H9 (cell line): Measurements from ENCODE around the gene NEK4. TPM values are rescaled to one million over a fixed set of nuclear protein-coding genes. Genes with fewer than 3 reads are reported as not detected.

Source experiments
- DNase-seq: peaks from one replicate; pipeline ENCODE4 v3.0.0-alpha.2; 2017
- H2AFZ ChIP-seq: one replicate; pipeline ENCODE4 v1.6.1; 2013; ENCODE audit warnings: mild to moderate bottlenecking, low read length, control low read depth, moderate library complexity
- H2AK5ac ChIP-seq: 2 replicates; pipeline ENCODE4 v1.6.1; 2013; ENCODE audit warnings: low read length, control low read depth, mixed read lengths; ENCODE audit not compliant: insufficient read length
- H2BK120ac ChIP-seq: one replicate; pipeline ENCODE4 v1.6.1; 2013; ENCODE audit warnings: low read depth, mild to moderate bottlenecking, low read length, control low read depth, inconsistent platforms; ENCODE audit not compliant: poor library complexity, severe bottlenecking
- H2BK12ac ChIP-seq: 2 replicates; pipeline ENCODE4 v1.6.1; 2013; ENCODE audit warnings: low read length, control low read depth, mixed read lengths, low read depth; ENCODE audit not compliant: insufficient read length
- H2BK15ac ChIP-seq: 2 replicates; pipeline ENCODE4 v1.6.1; 2013; ENCODE audit warnings: low read depth, low read length, control low read depth
- H2BK20ac ChIP-seq: one replicate; pipeline ENCODE4 v1.6.1; 2013; ENCODE audit warnings: low read depth, mild to moderate bottlenecking, low read length, control low read depth, inconsistent platforms; ENCODE audit not compliant: poor library complexity, severe bottlenecking
- H2BK5ac ChIP-seq: 2 replicates; pipeline ENCODE4 v1.6.1; 2013; ENCODE audit warnings: low read length, control low read depth, mixed read lengths; ENCODE audit not compliant: insufficient read length
- H3K14ac ChIP-seq: 2 replicates; pipeline ENCODE4 v1.6.1; 2013; ENCODE audit warnings: low read length, control low read depth; ENCODE audit not compliant: insufficient read depth
- H3K18ac ChIP-seq: 2 replicates; pipeline ENCODE4 v1.6.1; 2013; ENCODE audit warnings: low read depth, mild to moderate bottlenecking, mixed read lengths, low read length, control low read depth; ENCODE audit not compliant: insufficient read length
- H3K23ac ChIP-seq: 2 replicates; pipeline ENCODE4 v1.6.1; 2013; ENCODE audit warnings: low read length, control low read depth, mixed read lengths, low read depth; ENCODE audit not compliant: insufficient read length
- H3K23me2 ChIP-seq: 2 replicates; pipeline ENCODE4 v1.6.1; 2013; ENCODE audit warnings: low read depth, mild to moderate bottlenecking, mixed read lengths, low read length, control low read depth; ENCODE audit not compliant: insufficient read length, poor library complexity, severe bottlenecking
- H3K27ac ChIP-seq: 2 replicates; pipeline ENCODE4 v1.5.1; 2013; ENCODE audit warnings: low read length, control low read depth, mixed read lengths, low read depth; ENCODE audit not compliant: insufficient read length
- H3K27me3 ChIP-seq: 2 replicates; pipeline ENCODE4 v1.6.1; 2013; ENCODE audit warnings: low read length, control low read depth, inconsistent platforms; ENCODE audit not compliant: insufficient read depth
- H3K4ac ChIP-seq: 2 replicates; pipeline ENCODE4 v1.6.1; 2013; ENCODE audit warnings: low read depth, mild to moderate bottlenecking, control low read depth, inconsistent platforms, low read length, moderate library complexity
- H3K4me1 ChIP-seq: 2 replicates; pipeline ENCODE4 v1.6.1; 2013; ENCODE audit warnings: low read length, control low read depth, inconsistent platforms; ENCODE audit not compliant: insufficient read depth
- H3K4me2 ChIP-seq: 2 replicates; pipeline ENCODE4 v1.6.1; 2013; ENCODE audit warnings: low read length, control low read depth, mixed read lengths; ENCODE audit not compliant: insufficient read length, insufficient read depth
- H3K56ac ChIP-seq: 2 replicates; pipeline ENCODE4 v1.6.1; 2013; ENCODE audit warnings: low read depth, mild to moderate bottlenecking, mixed read lengths, low read length, control low read depth; ENCODE audit not compliant: insufficient read length
- H3K79me1 ChIP-seq: 2 replicates; pipeline ENCODE4 v1.6.1; 2013; ENCODE audit warnings: low read depth, mild to moderate bottlenecking, moderate library complexity, low read length, control low read depth, inconsistent platforms; ENCODE audit not compliant: insufficient read depth, poor library complexity, severe bottlenecking
- H3K79me2 ChIP-seq: 2 replicates; pipeline ENCODE4 v1.6.1; 2013; ENCODE audit warnings: low read length, control low read depth, inconsistent platforms; ENCODE audit not compliant: insufficient read depth
- H3K9ac ChIP-seq: 2 replicates; pipeline ENCODE4 v1.6.1; 2013; ENCODE audit warnings: low read length, control low read depth, mixed read lengths; ENCODE audit not compliant: insufficient read length; ENCODE audit errors: extremely low read depth
- H3K9me3 ChIP-seq: one replicate; pipeline ENCODE4 v1.6.1; 2013; ENCODE audit warnings: low read depth, low read length, inconsistent platforms; ENCODE audit not compliant: control insufficient read depth
- H3T11ph ChIP-seq: one replicate; pipeline ENCODE4 v1.6.1; 2013; ENCODE audit warnings: mild to moderate bottlenecking, low read length, control low read depth, inconsistent platforms
- H4K20me1 ChIP-seq: one replicate; pipeline ENCODE4 v1.6.1; 2013; ENCODE audit not compliant: control insufficient read depth, insufficient read length, insufficient read depth
- H4K5ac ChIP-seq: 2 replicates; pipeline ENCODE4 v1.6.1; 2013; ENCODE audit warnings: low read depth, mild to moderate bottlenecking, mixed read lengths, low read length, control low read depth; ENCODE audit not compliant: insufficient read length
- H4K8ac ChIP-seq: replicated peaks from 2 replicates; pipeline ENCODE4 v1.6.1; 2013; ENCODE audit warnings: low read length, control low read depth, mixed read lengths, low read depth; ENCODE audit not compliant: insufficient read length
- H4K91ac ChIP-seq: 2 replicates; pipeline ENCODE4 v1.6.1; 2013; ENCODE audit warnings: low read depth, mild to moderate bottlenecking, moderate library complexity, mixed read lengths, low read length, control low read depth; ENCODE audit not compliant: insufficient read length
- H3K27ac Mint-ChIP-seq, 3 experiments: 2 replicates in 2 of 3; 3 replicates in 1 of 3; pipeline ENCODE4 v1.8.0; 2020 to 2021; ENCODE audit warnings: mixed read lengths in 3 of 3, mild to moderate bottlenecking in 1 of 3, moderate library complexity in 1 of 3
- H3K27me3 Mint-ChIP-seq: 2 replicates; pipeline ENCODE4 v1.8.0; 2021; ENCODE audit warnings: low read depth, mild to moderate bottlenecking, moderate library complexity, mixed read lengths
- H3K36me3 Mint-ChIP-seq, 3 experiments: 2 replicates in 2 of 3; 3 replicates in 1 of 3; pipeline ENCODE4 v1.8.0; 2020 to 2021; ENCODE audit warnings: low read depth in 3 of 3, mixed read lengths in 3 of 3; ENCODE audit not compliant: insufficient read depth in 1 of 3
- H3K4me1 Mint-ChIP-seq, 2 experiments: 2 replicates each; pipeline ENCODE4 v1.8.0; 2020; ENCODE audit warnings: mixed read lengths in 2 of 2
- H3K4me3 Mint-ChIP-seq, 2 experiments: 2 replicates in 1 of 2; 3 replicates in 1 of 2; pipeline ENCODE4 v1.8.0; 2020 to 2021; ENCODE audit warnings: mild to moderate bottlenecking in 2 of 2, mixed read lengths in 2 of 2, moderate library complexity in 1 of 2
- H3K9me3 Mint-ChIP-seq, 2 experiments: 2 replicates in 1 of 2; 3 replicates in 1 of 2; pipeline ENCODE4 v1.8.0; 2020; ENCODE audit warnings: mild to moderate bottlenecking in 2 of 2, mixed read lengths in 2 of 2, moderate library complexity in 1 of 2
- CTCF ChIP-seq: fragments of 200-600 bp; sonication (generic); conservative IDR thresholded peaks from 3 replicates; pipeline ENCODE4 v1.8.0; 2021; ENCODE audit warnings: antibody characterized with exemption, mild to moderate bottlenecking
- WGBS: extraction: QIAGEN DNeasy Blood & Tissue Kit; methylation state at CpG from one replicate; pipeline ENCODE4 v1.1.7; 2013; ENCODE audit warnings: missing lambda C conversion rate, low lambda C conversion rate, mixed read lengths; ENCODE audit not compliant: insufficient read length; ENCODE audit errors: extremely low coverage; 5-methylcytosine and 5-hydroxymethylcytosine counted together
- total RNA-seq: library from RNA; stranded (reverse); gene quantifications from 2 replicates; pipeline ENCODE4 v1.2.1, GENCODE V29; 2021

NEK4 gene
- total RNA-seq, 1 experiment from 2014 or later: 36.0 TPM

- H3K9me3 ChIP-seq: no peaks in the 10 kb centered on the region
- no peak overlapping the region for H4K8ac ChIP-seq
- no peak overlapping the region for H2AK5ac ChIP-seq
- H3K4me1 ChIP-seq: no peaks in the 10 kb centered on the region
- Mint-ChIP-seq H3K27ac (no peak overlapping the region; a peak in 1 of 7 replicates), H3K4me1 (no peaks in the 10 kb centered on the region), H3K4me3 (no peak overlapping the region), H3K27me3 (no peaks in the 10 kb centered on the region), H3K36me3 (peaks cover 25 to 64% (median 63%) of the 10 kb centered on the region in 3 experiments; a peak in 6 of 7 replicates), H3K9me3 (no peaks in the 10 kb centered on the region)
- H2BK15ac ChIP-seq: no peak overlapping the region
- H2BK20ac ChIP-seq: no peak overlapping the region
- H2BK120ac ChIP-seq: no peak overlapping the region
- H3K9ac ChIP-seq: no peak overlapping the region
- H3K79me1 ChIP-seq: no peaks in the 10 kb centered on the region
- no peak overlapping the region for H3K4me2 ChIP-seq
- H2AFZ ChIP-seq: no peak overlapping the region
- no peaks in the 10 kb centered on the region for H3K79me2 ChIP-seq
- H4K20me1 ChIP-seq: no peaks in the 10 kb centered on the region
- H3K27ac ChIP-seq: no peak overlapping the region
- no peak for TF ChIP-seq CTCF
- no peaks in the 10 kb centered on the region for H3K23me2 ChIP-seq
- no peak overlapping the region for H3K56ac ChIP-seq
- no peak overlapping the region for H3K14ac ChIP-seq
- H3K27me3 ChIP-seq: no peaks in the 10 kb centered on the region
- DNase-seq: no peak
- H2BK5ac ChIP-seq: no peak overlapping the region
- H3K23ac ChIP-seq: no peak overlapping the region
- H2BK12ac ChIP-seq: no peak overlapping the region
- no peak overlapping the region for H4K91ac ChIP-seq
- no peak overlapping the region for H3T11ph ChIP-seq
- no CpG with 5 or more reads among the region's 3 CpGs for WGBS
- H4K5ac ChIP-seq: no peak overlapping the region
- no peak overlapping the region for H3K18ac ChIP-seq
- no peak overlapping the region for H3K4ac ChIP-seq
These were observed 107.6 kb downstream of the NEK4 start for GRCh38 chr3:52663098-52663497.
